ENCODE data around the gene LACTB.

DNA sequence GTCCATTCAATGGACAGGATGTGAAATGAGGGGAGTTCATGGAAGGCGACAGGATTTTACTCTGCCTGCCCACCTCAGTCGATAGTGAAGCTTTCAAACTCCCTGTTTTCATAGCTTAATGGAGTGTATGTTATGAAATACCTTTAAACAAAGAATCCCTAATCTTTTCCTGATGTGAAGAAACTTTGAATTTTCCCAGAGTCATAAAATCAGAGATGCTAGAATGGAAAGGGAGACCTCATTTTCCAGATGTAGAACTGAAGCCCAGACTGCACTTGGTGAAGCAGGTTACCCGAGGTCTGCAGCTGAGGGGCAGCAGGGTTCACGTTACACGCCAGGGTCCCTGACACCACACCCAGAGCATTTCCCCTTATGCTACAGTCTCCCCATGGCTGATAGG is 34.7 kb upstream of the LACTB start:
- no peak for TF ChIP-seq EZH2 (IDR thresholded peaks at IDR 0.05; ENCODE audit: low read length, unreplicated experiment)
- TF ChIP-seq, protein P1, sequence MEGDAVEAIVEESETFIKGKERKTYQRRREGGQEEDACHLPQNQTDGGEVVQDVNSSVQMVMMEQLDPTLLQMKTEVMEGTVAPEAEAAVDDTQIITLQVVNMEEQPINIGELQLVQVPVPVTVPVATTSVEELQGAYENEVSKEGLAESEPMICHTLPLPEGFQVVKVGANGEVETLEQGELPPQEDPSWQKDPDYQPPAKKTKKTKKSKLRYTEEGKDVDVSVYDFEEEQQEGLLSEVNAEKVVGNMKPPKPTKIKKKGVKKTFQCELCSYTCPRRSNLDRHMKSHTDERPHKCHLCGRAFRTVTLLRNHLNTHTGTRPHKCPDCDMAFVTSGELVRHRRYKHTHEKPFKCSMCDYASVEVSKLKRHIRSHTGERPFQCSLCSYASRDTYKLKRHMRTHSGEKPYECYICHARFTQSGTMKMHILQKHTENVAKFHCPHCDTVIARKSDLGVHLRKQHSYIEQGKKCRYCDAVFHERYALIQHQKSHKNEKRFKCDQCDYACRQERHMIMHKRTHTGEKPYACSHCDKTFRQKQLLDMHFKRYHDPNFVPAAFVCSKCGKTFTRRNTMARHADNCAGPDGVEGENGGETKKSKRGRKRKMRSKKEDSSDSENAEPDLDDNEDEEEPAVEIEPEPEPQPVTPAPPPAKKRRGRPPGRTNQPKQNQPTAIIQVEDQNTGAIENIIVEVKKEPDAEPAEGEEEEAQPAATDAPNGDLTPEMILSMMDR (conservative IDR thresholded peaks at IDR 0.05; ENCODE audit: low read depth, low read length), result no peak
